Stomach smooth muscle (tissue), 2 donors: ENCODE results near the gene ASB13.
"Not testable (repeated sequence)": the region's sequence is repeated elsewhere in the genome, so short reads cannot be mapped to it uniquely, and the experiment has no call there.

Experiments
- H3K27ac ChIP-seq: one replicate; pipeline ENCODE4 v1.7.0; 2013; ENCODE audit warnings: mild to moderate bottlenecking, low read length, inconsistent platforms
- H3K27me3 ChIP-seq, 2 donors: one replicate each; pipeline ENCODE4 v1.7.0; 2013; ENCODE audit warnings: low read length in 2 of 2; ENCODE audit not compliant: insufficient read depth in 2 of 2, control insufficient read depth in 1 of 2
- H3K36me3 ChIP-seq, 2 donors: one replicate each; pipeline ENCODE4 v1.7.0; 2013; ENCODE audit warnings: low read length in 2 of 2; ENCODE audit not compliant: control insufficient read depth in 2 of 2, insufficient read depth in 2 of 2
- H3K4me1 ChIP-seq: one replicate; pipeline ENCODE4 v1.7.0; 2013; ENCODE audit warnings: low read length; ENCODE audit not compliant: control insufficient read depth, insufficient read depth
- H3K4me3 ChIP-seq, 2 donors: one replicate each; pipeline ENCODE4 v1.7.0; 2013; ENCODE audit warnings: low read length in 2 of 2
- H3K9ac ChIP-seq, 2 donors: one replicate each; pipeline ENCODE4 v1.7.0; 2013; ENCODE audit warnings: low read length in 2 of 2, mild to moderate bottlenecking in 1 of 2
- H3K9me3 ChIP-seq, 2 donors: one replicate each; pipeline ENCODE4 v1.7.0; 2013; ENCODE audit warnings: low read length in 2 of 2; ENCODE audit not compliant: control insufficient read depth in 2 of 2
- donor health status: healthy.
- donor health status: Pancreatic carcinoma.

ASB13 gene

GRCh38 chr10:5623081-5623748 is 43.2 kb downstream of the ASB13 start:
- Histone ChIP-seq H3K4me3 (peak overlapping the region in 1 of 2 donors; percentile 35), H3K27me3 (no peaks in the 10 kb centered on the region), H3K9me3 (no peaks in the 10 kb centered on the region), H3K36me3 (no peaks in the 10 kb centered on the region), H3K9ac (no peak overlapping the region), H3K4me1 (peaks cover 35% of the 10 kb centered on the region), H3K27ac (no peak overlapping the region)

GRCh38 chr10:5622186-5622960 is 44.0 kb downstream of the ASB13 start:
- Histone ChIP-seq H3K9ac (no peak overlapping the region), H3K4me1 (peaks cover 41% of the 10 kb centered on the region), H3K27me3 (no peaks in the 10 kb centered on the region), H3K9me3 (no peaks in the 10 kb centered on the region), H3K36me3 (no peaks in the 10 kb centered on the region), H3K4me3 (no peak overlapping the region), H3K27ac (no peak overlapping the region)

GRCh38 chr10:5621371-5621770 is 45.0 kb downstream of the ASB13 start:
- H3K9ac ChIP-seq, H3K4me3 ChIP-seq, H3K36me3 ChIP-seq, H3K27ac ChIP-seq, H3K9me3 ChIP-seq, H3K27me3 ChIP-seq: not testable (repeated sequence)
- H3K4me1 ChIP-seq = peaks cover 50% of the 10 kb centered on the region

GRCh38 chr10:5620966-5621365 is 45.4 kb downstream of the ASB13 start:
- Histone ChIP-seq H3K36me3 (no peaks in the 10 kb centered on the region), H3K27ac (no peak overlapping the region), H3K9ac (no peak overlapping the region), H3K9me3 (no peaks in the 10 kb centered on the region), H3K27me3 (no peaks in the 10 kb centered on the region), H3K4me3 (no peak overlapping the region), H3K4me1 (peaks cover 51% of the 10 kb centered on the region)

- no peak overlapping the region for H3K9ac ChIP-seq
- no peaks in the 10 kb centered on the region for H3K9me3 ChIP-seq
- no peaks in the 10 kb centered on the region for H3K36me3 ChIP-seq
- H3K27ac ChIP-seq = no peak overlapping the region
- H3K4me3 ChIP-seq = no peak overlapping the region
- H3K27me3 ChIP-seq = no peaks in the 10 kb centered on the region
- H3K4me1 ChIP-seq = peaks cover 58% of the 10 kb centered on the region
Measured at GRCh38 chr10:5620223-5620721, 46.1 kb downstream of the ASB13 start.

- H3K4me3 ChIP-seq = no peak overlapping the region
- no peaks in the 10 kb centered on the region for H3K27me3 ChIP-seq
- H3K36me3 ChIP-seq = no peaks in the 10 kb centered on the region
- peaks cover 63% of the 10 kb centered on the region for H3K4me1 ChIP-seq
- no peak overlapping the region for H3K9ac ChIP-seq
- H3K27ac ChIP-seq = no peak overlapping the region
- no peaks in the 10 kb centered on the region for H3K9me3 ChIP-seq
Measured at GRCh38 chr10:5619362-5620211, 46.8 kb downstream of the ASB13 start.

- Histone ChIP-seq H3K27ac (no peak overlapping the region), H3K9ac (no peak overlapping the region), H3K27me3 (no peaks in the 10 kb centered on the region), H3K4me1 (peaks cover 70% of the 10 kb centered on the region), H3K36me3 (no peaks in the 10 kb centered on the region), H3K4me3 (no peak overlapping the region), H3K9me3 (no peaks in the 10 kb centered on the region)
Measured at GRCh38 chr10:5618829-5619228, 47.6 kb downstream of the ASB13 start.

- Histone ChIP-seq H3K36me3 (no peaks in the 10 kb centered on the region), H3K27ac (no peak overlapping the region), H3K9ac (no peak overlapping the region), H3K4me1 (peaks cover 72% of the 10 kb centered on the region), H3K9me3 (no peaks in the 10 kb centered on the region), H3K4me3 (no peak overlapping the region), H3K27me3 (no peaks in the 10 kb centered on the region)
Measured at GRCh38 chr10:5618042-5618441, 48.4 kb downstream of the ASB13 start.

GRCh38 chr10:5617521-5617920 is 48.9 kb downstream of the ASB13 start:
- Histone ChIP-seq H3K27ac (peak overlapping the region; percentile 24), H3K36me3 (no peaks in the 10 kb centered on the region), H3K4me3 (no peak overlapping the region), H3K9me3 (no peaks in the 10 kb centered on the region), H3K9ac (no peak overlapping the region), H3K4me1 (peaks cover 69% of the 10 kb centered on the region), H3K27me3 (no peaks in the 10 kb centered on the region)

GRCh38 chr10:5616836-5617235 is 49.6 kb downstream of the ASB13 start:
- Histone ChIP-seq H3K27me3 (no peaks in the 10 kb centered on the region), H3K36me3 (no peaks in the 10 kb centered on the region), H3K9me3 (no peaks in the 10 kb centered on the region), H3K4me1 (peaks cover 66% of the 10 kb centered on the region), H3K9ac (no peak overlapping the region), H3K27ac (no peak overlapping the region), H3K4me3 (peak overlapping the region in 1 of 2 donors; percentile 22)
